Kidney (tissue), 14 donors: ENCODE measurements around the gene DNAAF1. TPM values are rescaled to one million over a fixed set of nuclear protein-coding genes. Genes with fewer than 3 reads are reported as not detected.

Source experiments
- DNase-seq, 5 donors: peaks; one replicate each; pipeline ENCODE4 v3.0.0-alpha.2; 2013 to 2020
- FAIRE-seq: peaks from 2 replicates; lab custom pipeline; 2012; peaks lifted over from hg19 to GRCh38; lab: Jason Lieb, UNC
- H3K27ac ChIP-seq, 2 donors: one replicate each; pipeline ENCODE4 v1.7.0; 2013; ENCODE audit warnings: low read depth in 2 of 2, low read length in 2 of 2, inconsistent platforms in 1 of 2
- H3K27me3 ChIP-seq: one replicate; pipeline ENCODE4 v1.7.1; 2013; ENCODE audit warnings: low read length, inconsistent platforms; ENCODE audit not compliant: control insufficient read depth, insufficient read depth
- H3K36me3 ChIP-seq, 3 donors: one replicate each; pipeline versions ENCODE4 v1.7.0 to v1.7.1; 2013; ENCODE audit warnings: low read length in 3 of 3, control low read depth in 1 of 3, inconsistent platforms in 1 of 3; ENCODE audit not compliant: insufficient read depth in 3 of 3, control insufficient read depth in 2 of 3
- H3K4me1 ChIP-seq, 3 donors: one replicate each; pipeline versions ENCODE4 v1.7.0 to v1.7.1; 2013; ENCODE audit warnings: low read length in 3 of 3, inconsistent platforms in 1 of 3, low read depth in 1 of 3; ENCODE audit not compliant: control insufficient read depth in 2 of 3, insufficient read depth in 2 of 3
- H3K4me3 ChIP-seq, 3 donors: one replicate each; pipeline versions ENCODE4 v1.7.0 to v1.8.1; 2013; ENCODE audit warnings: low read length in 3 of 3, control low read depth in 1 of 3, inconsistent platforms in 1 of 3
- H3K9ac ChIP-seq, 3 donors: one replicate each; pipeline versions ENCODE4 v1.7.0 to v1.7.1; 2013; ENCODE audit warnings: low read length in 3 of 3, control low read depth in 1 of 3, inconsistent platforms in 1 of 3
- H3K9me3 ChIP-seq, 3 donors: one replicate each; pipeline versions ENCODE4 v1.7.0 to v1.7.1; 2013; ENCODE audit warnings: low read length in 3 of 3, control low read depth in 1 of 3, inconsistent platforms in 1 of 3; ENCODE audit not compliant: control insufficient read depth in 2 of 3, insufficient read depth in 1 of 3
- CTCF ChIP-seq: IDR thresholded peaks from 3 replicates; pipeline ENCODE4 v1.5.1; 2012; ENCODE audit warnings: mild to moderate bottlenecking, moderate library complexity, borderline replicate concordance; ENCODE audit not compliant: insufficient read depth; ENCODE audit errors: extremely low read depth
- intact Hi-C: fragments of 100-400 bp; cut with DNase I; formaldehyde crosslinking; loops from one replicate; pipeline ENCODE4 v1.11.1; 2022
- polyA plus RNA-seq: library from polyadenylated mRNA; stranded (reverse); fragments of 350-450 nt; fragmentation: Illumina TruSeq; extraction: RNeasy Lipid Tissue Mini Kit (QIAGEN cat#74804); gene quantifications from one replicate; pipeline ENCODE4 v1.2.3, GENCODE V29; 2014; ENCODE audit warnings: low read depth, low replicate concordance; ENCODE audit not compliant: insufficient read depth
- total RNA-seq: library from RNA; stranded (reverse); fragmentation: NEBNext Ultra II Directional; extraction: Animal tissue kit (Norgen Biotek cat#: 25700); gene quantifications from one replicate; pipeline ENCODE4 v1.2.1, GENCODE V29; 2021
- donor health status: control.
- donor health status: control.
- donor health status: control.
- donor health status: control.
- donor health status: control.
- donor health status: DM: yes; HTN: yes; CAD: no.
- donor health status: Normal renal cell carcinoma (clear cell type).

The DNAAF1 gene
- total and polyA plus RNA-seq, 2 donors from 2014 or later: 2.4 to 4.8 TPM

GRCh38 chr16:84194470-84195200 lies 49.5 kb downstream of the DNAAF1 start:
- H3K4me1 ChIP-seq: no peaks in the 10 kb centered on the region
- no peak overlapping the region for H3K9ac ChIP-seq
- no peaks in the 10 kb centered on the region for H3K36me3 ChIP-seq
- no peak for FAIRE-seq
- intact Hi-C loops: no loop called here
- peak in 3 of 5 donors; percentile 25 to 62 (median 51) for DNase-seq
- H3K4me3 ChIP-seq: no peak overlapping the region
- TF ChIP-seq CTCF: no peak
- no peak overlapping the region for H3K27ac ChIP-seq
- H3K27me3 ChIP-seq: no peaks in the 10 kb centered on the region
- no peaks in the 10 kb centered on the region for H3K9me3 ChIP-seq

GRCh38 chr16:84195201-84196093 lies 50.3 kb downstream of the DNAAF1 start:
- no peaks in the 10 kb centered on the region for H3K4me1 ChIP-seq
- TF ChIP-seq CTCF: no peak
- intact Hi-C loops: no loop called here
- H3K36me3 ChIP-seq: no peaks in the 10 kb centered on the region
- no peaks in the 10 kb centered on the region for H3K9me3 ChIP-seq
- no peak overlapping the region for H3K9ac ChIP-seq
- H3K27ac ChIP-seq: no peak overlapping the region
- no peaks in the 10 kb centered on the region for H3K27me3 ChIP-seq
- H3K4me3 ChIP-seq: no peak overlapping the region
- FAIRE-seq (no peak), DNase-seq (peak in 1 of 5 donors; percentile 74)

GRCh38 chr16:84196101-84196500 lies 51.0 kb downstream of the DNAAF1 start:
- no peak for DNase-seq
- intact Hi-C loops: no loop called here
- no peaks in the 10 kb centered on the region for H3K9me3 ChIP-seq
- no peak overlapping the region for H3K4me3 ChIP-seq
- no peak for FAIRE-seq
- H3K36me3 ChIP-seq: no peaks in the 10 kb centered on the region
- H3K27me3 ChIP-seq: no peaks in the 10 kb centered on the region
- TF ChIP-seq CTCF: no peak
- H3K9ac ChIP-seq: no peak overlapping the region
- H3K4me1 ChIP-seq: no peaks in the 10 kb centered on the region
- H3K27ac ChIP-seq: no peak overlapping the region
